ENCODE results near the gene RAD9B.

The RAD9B gene

GRCh38 chr12:110546339-110546738 is 44.2 kb downstream of the RAD9B start:
- Histone ChIP-seq H3K4me3 (ENCODE audit: low read length) (no peak overlapping the region), H3K27me3 (ENCODE audit: control insufficient read depth, insufficient read depth, low read length) (no peaks in the 10 kb centered on the region), H3K4me1 (ENCODE audit: control insufficient read depth, insufficient read depth, low read length) (peaks cover 16% of the 10 kb centered on the region), H3K9ac (ENCODE audit: low read length) (no peak overlapping the region), H3K36me3 (ENCODE audit: control insufficient read depth, insufficient read depth, low read length) (peaks cover 4% of the 10 kb centered on the region), H3K9me3 (ENCODE audit: control insufficient read depth, low read length) (no peaks in the 10 kb centered on the region)

GRCh38 chr12:110547090-110547489 is 45.0 kb downstream of the RAD9B start:
- H3K4me1 ChIP-seq (ENCODE audit: control insufficient read depth, insufficient read depth, low read length): peaks cover 16% of the 10 kb centered on the region
- H3K36me3 ChIP-seq (ENCODE audit: control insufficient read depth, insufficient read depth, low read length): peaks cover 4% of the 10 kb centered on the region
- no peak overlapping the region for H3K4me3 ChIP-seq (ENCODE audit: low read length)
- H3K9ac ChIP-seq (ENCODE audit: low read length): no peak overlapping the region
- H3K27me3 ChIP-seq (ENCODE audit: control insufficient read depth, insufficient read depth, low read length): no peaks in the 10 kb centered on the region
- no peaks in the 10 kb centered on the region for H3K9me3 ChIP-seq (ENCODE audit: control insufficient read depth, low read length)

GRCh38 chr12:110548678-110549077 is 46.5 kb downstream of the RAD9B start:
- Histone ChIP-seq H3K4me3 (ENCODE audit: low read length) (no peak overlapping the region), H3K27me3 (ENCODE audit: control insufficient read depth, insufficient read depth, low read length) (no peaks in the 10 kb centered on the region), H3K4me1 (ENCODE audit: control insufficient read depth, insufficient read depth, low read length) (peaks cover 4% of the 10 kb centered on the region), H3K9me3 (ENCODE audit: control insufficient read depth, low read length) (no peaks in the 10 kb centered on the region), H3K9ac (ENCODE audit: low read length) (no peak overlapping the region), H3K36me3 (ENCODE audit: control insufficient read depth, insufficient read depth, low read length) (peaks cover 4% of the 10 kb centered on the region)

GRCh38 chr12:110549716-110550115 is 47.6 kb downstream of the RAD9B start:
- no peaks in the 10 kb centered on the region for H3K27me3 ChIP-seq (ENCODE audit: control insufficient read depth, insufficient read depth, low read length)
- H3K9me3 ChIP-seq (ENCODE audit: control insufficient read depth, low read length): no peaks in the 10 kb centered on the region
- H3K36me3 ChIP-seq (ENCODE audit: control insufficient read depth, insufficient read depth, low read length): peaks cover 4% of the 10 kb centered on the region
- no peaks in the 10 kb centered on the region for H3K4me1 ChIP-seq (ENCODE audit: control insufficient read depth, insufficient read depth, low read length)
- H3K4me3 ChIP-seq (ENCODE audit: low read length): no peak overlapping the region
- H3K9ac ChIP-seq (ENCODE audit: low read length): no peak overlapping the region

GRCh38 chr12:110550981-110551380 is 48.9 kb downstream of the RAD9B start:
- Histone ChIP-seq H3K9me3 (ENCODE audit: control insufficient read depth, low read length) (no peaks in the 10 kb centered on the region), H3K4me1 (ENCODE audit: control insufficient read depth, insufficient read depth, low read length) (no peaks in the 10 kb centered on the region), H3K4me3 (ENCODE audit: low read length) (no peak overlapping the region), H3K36me3 (ENCODE audit: control insufficient read depth, insufficient read depth, low read length) (no peaks in the 10 kb centered on the region), H3K27me3 (ENCODE audit: control insufficient read depth, insufficient read depth, low read length) (no peaks in the 10 kb centered on the region), H3K9ac (ENCODE audit: low read length) (no peak overlapping the region)
